Measurements from ENCODE around the gene CSK.

CSK gene

GRCh38 chr15:74802862-74803447 is 21.1 kb downstream of the CSK start:
- DNase-seq, result no peak

- DNase-seq, result no peak
Measured at GRCh38 chr15:74804935-74805334, 23.1 kb downstream of the CSK start.

- DNase-seq, result no peak
Measured at GRCh38 chr15:74807282-74807681, 25.4 kb downstream of the CSK start.

- no peak for DNase-seq
Measured at GRCh38 chr15:74808078-74808839, 26.4 kb downstream of the CSK start.

- no peak for DNase-seq
Measured at GRCh38 chr15:74808840-74809229, 27.0 kb downstream of the CSK start.

GRCh38 chr15:74809242-74809641 is 27.4 kb downstream of the CSK start:
- no peak for DNase-seq

GRCh38 chr15:74809956-74810355 is 28.1 kb downstream of the CSK start:
- DNase-seq, result no peak

GRCh38 chr15:74812533-74812932 is 30.7 kb downstream of the CSK start, which contains the start of gene LMAN1L:
LMAN1L (plus strand) TSS chr15:74812835; CDS start chr15:74812855, 20 bp downstream.
- no peak for DNase-seq

GRCh38 chr15:74815121-74815934 is 33.4 kb downstream of the CSK start:
- no peak for DNase-seq

- no peak for DNase-seq
Measured at GRCh38 chr15:74815961-74816360, 34.1 kb downstream of the CSK start.

- DNase-seq, result no peak
Measured at GRCh38 chr15:74816624-74817369, 34.9 kb downstream of the CSK start.

- DNase-seq, result no peak
Measured at GRCh38 chr15:74817370-74817737, 35.5 kb downstream of the CSK start.

- DNase-seq, result no peak
Measured at GRCh38 chr15:74820056-74820455, 38.2 kb downstream of the CSK start.

- no peak for DNase-seq
Measured at GRCh38 chr15:74821091-74821789, 39.4 kb downstream of the CSK start.

- DNase-seq, result no peak
Measured at GRCh38 chr15:74821790-74822158, 39.9 kb downstream of the CSK start.

- no peak for DNase-seq
Measured at GRCh38 chr15:74822233-74822632, 40.4 kb downstream of the CSK start.

GRCh38 chr15:74823324-74823723 is 41.4 kb downstream of the CSK start:
- DNase-seq, result no peak

- no peak for DNase-seq
Measured at GRCh38 chr15:74824976-74825375, 43.1 kb downstream of the CSK start.

GRCh38 chr15:74825866-74826265 is 44.0 kb downstream of the CSK start:
- DNase-seq, result no peak

- DNase-seq, result no peak
Measured at GRCh38 chr15:74826364-74826819, 44.5 kb downstream of the CSK start, which contains the start of gene CPLX3. CPLX3 (plus strand) TSS chr15:74826627; CDS start chr15:74826704, 77 bp downstream.

- DNase-seq, result no peak
Measured at GRCh38 chr15:74826921-74827320, 45.0 kb downstream of the CSK start.

- no peak for DNase-seq
Measured at GRCh38 chr15:74827614-74828013, 45.7 kb downstream of the CSK start.
